AG10803 (cell line): ENCODE data around the gene RAPGEF5.
"Not testable (repeated sequence)": the region's sequence is repeated elsewhere in the genome, so short reads cannot be mapped to it uniquely, and the experiment has no call there.

Experiments
- DNase-seq: peaks from one replicate; pipeline ENCODE4 v3.0.0; 2010; ENCODE audit warnings: low read depth
- H3K4me3 ChIP-seq: 2 replicates; pipeline ENCODE4 v1.5.1; 2011; ENCODE audit warnings: mild to moderate bottlenecking, low read length, control low read depth
- CTCF ChIP-seq: conservative IDR thresholded peaks from 2 replicates; pipeline ENCODE4 v1.5.1; 2011; ENCODE audit warnings: mild to moderate bottlenecking, low read length, control low read depth, inconsistent platforms

Gene RAPGEF5

GRCh38 chr7:22087861-22088260 is 269.1 kb downstream of the RAPGEF5 start:
- no peak for DNase-seq
- no peak for TF ChIP-seq CTCF
- H3K4me3 ChIP-seq, result no peak overlapping the region

- TF ChIP-seq CTCF, result no peak
- H3K4me3 ChIP-seq, result peak overlapping the region; percentile 70
- DNase-seq, result no peak
Measured at GRCh38 chr7:22083704-22084240, 273.2 kb downstream of the RAPGEF5 start.

- TF ChIP-seq CTCF, result peak; percentile 72
- H3K4me3 ChIP-seq, result peak overlapping the region; percentile 70
- peak; percentile 68 for DNase-seq
Measured at GRCh38 chr7:22082886-22083703, 273.9 kb downstream of the RAPGEF5 start.

GRCh38 chr7:22082553-22082885 is 274.4 kb downstream of the RAPGEF5 start:
- no peak for DNase-seq
- TF ChIP-seq CTCF, result no peak
- peak overlapping the region; percentile 70 for H3K4me3 ChIP-seq

GRCh38 chr7:22080219-22080618 is 276.7 kb downstream of the RAPGEF5 start:
- H3K4me3 ChIP-seq, DNase-seq: not testable (repeated sequence)

GRCh38 chr7:22078872-22079271 is 278.1 kb downstream of the RAPGEF5 start:
- not testable (repeated sequence) for H3K4me3 ChIP-seq, DNase-seq

- no peak for TF ChIP-seq CTCF
- DNase-seq, result no peak
- H3K4me3 ChIP-seq, result no peak overlapping the region
Measured at GRCh38 chr7:22075561-22075960, 281.4 kb downstream of the RAPGEF5 start.

GRCh38 chr7:22074897-22075296 is 282.1 kb downstream of the RAPGEF5 start:
- H3K4me3 ChIP-seq, result no peak overlapping the region
- no peak for TF ChIP-seq CTCF
- DNase-seq, result no peak
